Smooth muscle cell (in vitro differentiated cells): Measurements from ENCODE around the gene HOXB7. TPM values are rescaled to one million over a fixed set of nuclear protein-coding genes. Genes with fewer than 3 reads are reported as not detected.
A peak's percentile ranks its signal among the peaks of the same experiment; 100 is the strongest.

Experiments
- DNase-seq: peaks from one replicate; lab custom pipeline; 2025; ENCODE audit not compliant: unreplicated experiment; lab: John Stamatoyannopoulos, UW
- H2AFZ ChIP-seq: fragments of 200-600 bp; sonication (generic); 2 replicates; pipeline ENCODE4 v1.6.0; 2016; ENCODE audit warnings: antibody characterized with exemption, low read depth, mild to moderate bottlenecking
- H3F3A ChIP-seq: fragments of 200-600 bp; sonication (generic); 2 replicates; pipeline ENCODE4 v1.6.0; 2017; ENCODE audit warnings: antibody characterized with exemption, low read depth
- H3K27ac ChIP-seq: fragments of 200-600 bp; sonication (generic); 2 replicates; pipeline ENCODE4 v1.5.1; 2016; ENCODE audit warnings: low read depth, mild to moderate bottlenecking
- H3K27me3 ChIP-seq: fragments of 200-600 bp; sonication (generic); 2 replicates; pipeline ENCODE4 v1.6.1; 2016; ENCODE audit warnings: low read depth, mild to moderate bottlenecking
- H3K36me3 ChIP-seq: fragments of 200-600 bp; sonication (generic); 2 replicates; pipeline ENCODE4 v1.5.1; 2016; ENCODE audit warnings: low read depth
- H3K4me1 ChIP-seq: fragments of 200-600 bp; sonication (generic); 2 replicates; pipeline ENCODE4 v1.5.1; 2016; ENCODE audit warnings: low read depth
- H3K4me2 ChIP-seq: fragments of 200-600 bp; sonication (generic); 2 replicates; pipeline ENCODE4 v1.6.0; 2016; ENCODE audit warnings: mild to moderate bottlenecking
- H3K4me3 ChIP-seq: fragments of 200-600 bp; sonication (generic); 2 replicates; pipeline ENCODE4 v1.5.1; 2016; ENCODE audit warnings: mild to moderate bottlenecking
- H3K79me2 ChIP-seq: fragments of 200-600 bp; sonication (generic); 2 replicates; pipeline ENCODE4 v1.6.0; 2016; ENCODE audit warnings: low read depth, mild to moderate bottlenecking
- H3K9ac ChIP-seq: fragments of 200-600 bp; sonication (generic); 2 replicates; pipeline ENCODE4 v1.6.0; 2016; ENCODE audit warnings: low read depth
- H3K9me3 ChIP-seq: fragments of 200-600 bp; sonication (generic); replicated peaks from 2 replicates; pipeline ENCODE4 v1.5.1; 2016; ENCODE audit warnings: low read depth
- H4K20me1 ChIP-seq: fragments of 200-600 bp; sonication (generic); 2 replicates; pipeline ENCODE4 v1.6.0; 2016; ENCODE audit warnings: low read depth
- WGBS: methylation state at CpG from one replicate; pipeline ENCODE4 v1.1.7; 2016; ENCODE audit warnings: low lambda C conversion rate; 5-methylcytosine and 5-hydroxymethylcytosine counted together
- polyA plus RNA-seq: library from polyadenylated mRNA; unstranded; fragments of >200 nt; fragmentation: Nextera tagmentation; extraction: Ambion mirVana; gene quantifications from 2 replicates; pipeline ENCODE4 v1.2.1, GENCODE V29; 2016
- total RNA-seq: library from RNA; depleted of rRNA; stranded (reverse); fragments of >200 nt; gene quantifications from 2 replicates; pipeline ENCODE4 v1.2.3, GENCODE V29; 2014
- TF ChIP-seq, protein P1 (sequence below): fragments of 200-600 bp; sonication (generic); IDR thresholded peaks from 2 replicates; pipeline ENCODE4 v1.5.1; 2017; ENCODE audit warnings: borderline replicate concordance, mild to moderate bottlenecking, antibody characterized with exemption; ENCODE audit not compliant: insufficient read depth, poor library complexity, severe bottlenecking

Gene HOXB7
- total and polyA plus RNA-seq, 2 experiments from 2014 or later, result 16.1 to 29.7 TPM

GRCh38 chr17:48564188-48565021, 46.4 kb downstream of the HOXB7 start:
- Histone ChIP-seq H3K27me3 (peaks cover 92% of the 10 kb centered on the region), H3F3A (no peaks in the 10 kb centered on the region), H4K20me1 (peaks cover 100% of the 10 kb centered on the region), H2AFZ (no peak overlapping the region), H3K9me3 (no peaks in the 10 kb centered on the region), H3K36me3 (no peaks in the 10 kb centered on the region), H3K4me2 (peak overlapping the region; percentile 89), H3K4me1 (peaks cover 6% of the 10 kb centered on the region), H3K4me3 (peak overlapping the region; percentile 47), H3K9ac (peak overlapping the region; percentile 26), H3K27ac (no peak overlapping the region), H3K79me2 (peaks cover 39% of the 10 kb centered on the region)
- WGBS, result 12% methylated on average over 51 of the region's 73 CpGs
- TF ChIP-seq, protein P1, sequence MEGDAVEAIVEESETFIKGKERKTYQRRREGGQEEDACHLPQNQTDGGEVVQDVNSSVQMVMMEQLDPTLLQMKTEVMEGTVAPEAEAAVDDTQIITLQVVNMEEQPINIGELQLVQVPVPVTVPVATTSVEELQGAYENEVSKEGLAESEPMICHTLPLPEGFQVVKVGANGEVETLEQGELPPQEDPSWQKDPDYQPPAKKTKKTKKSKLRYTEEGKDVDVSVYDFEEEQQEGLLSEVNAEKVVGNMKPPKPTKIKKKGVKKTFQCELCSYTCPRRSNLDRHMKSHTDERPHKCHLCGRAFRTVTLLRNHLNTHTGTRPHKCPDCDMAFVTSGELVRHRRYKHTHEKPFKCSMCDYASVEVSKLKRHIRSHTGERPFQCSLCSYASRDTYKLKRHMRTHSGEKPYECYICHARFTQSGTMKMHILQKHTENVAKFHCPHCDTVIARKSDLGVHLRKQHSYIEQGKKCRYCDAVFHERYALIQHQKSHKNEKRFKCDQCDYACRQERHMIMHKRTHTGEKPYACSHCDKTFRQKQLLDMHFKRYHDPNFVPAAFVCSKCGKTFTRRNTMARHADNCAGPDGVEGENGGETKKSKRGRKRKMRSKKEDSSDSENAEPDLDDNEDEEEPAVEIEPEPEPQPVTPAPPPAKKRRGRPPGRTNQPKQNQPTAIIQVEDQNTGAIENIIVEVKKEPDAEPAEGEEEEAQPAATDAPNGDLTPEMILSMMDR, result no peak
- no peak for DNase-seq

GRCh38 chr17:48563867-48564187, 47.0 kb downstream of the HOXB7 start:
- Histone ChIP-seq H3K9ac (no peak overlapping the region), H3K4me3 (peak overlapping the region; percentile 47), H3K4me1 (peaks cover 6% of the 10 kb centered on the region), H3K9me3 (no peaks in the 10 kb centered on the region), H3K27me3 (peaks cover 92% of the 10 kb centered on the region), H3K79me2 (peaks cover 33% of the 10 kb centered on the region), H3K27ac (no peak overlapping the region), H3K4me2 (peak overlapping the region; percentile 89), H3F3A (no peaks in the 10 kb centered on the region), H2AFZ (no peak overlapping the region), H3K36me3 (no peaks in the 10 kb centered on the region), H4K20me1 (peaks cover 100% of the 10 kb centered on the region)
- TF ChIP-seq, protein P1, result no peak
- no peak for DNase-seq
- WGBS, result 43% methylated on average over 3 of the region's 10 CpGs

DNA sequence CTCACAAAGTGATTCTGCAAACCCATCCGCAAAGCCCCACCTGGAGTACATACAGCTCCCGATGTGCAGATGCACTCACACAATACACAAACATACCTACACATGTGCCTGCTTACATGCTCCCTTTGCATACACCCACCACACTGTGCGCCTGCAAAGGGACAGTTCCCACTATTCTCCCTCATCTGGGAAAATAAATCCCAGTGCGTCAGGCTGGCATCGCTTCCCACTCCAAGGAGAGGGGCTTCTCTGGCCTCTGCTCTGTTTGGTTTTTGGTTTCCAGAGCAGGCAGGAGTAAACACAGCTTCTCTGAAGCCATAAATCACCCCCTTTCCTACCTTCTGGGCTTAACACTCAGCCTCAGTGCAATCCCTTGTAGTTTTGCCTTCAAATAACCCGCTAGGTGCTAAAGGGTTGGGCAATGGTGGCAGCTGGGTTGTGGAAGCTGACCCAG, 47.4 kb downstream of the HOXB7 start:
- H3K9me3 ChIP-seq, result no peaks in the 10 kb centered on the region
- peaks cover 92% of the 10 kb centered on the region for H3K27me3 ChIP-seq
- peaks cover 6% of the 10 kb centered on the region for H3K4me1 ChIP-seq
- no peak overlapping the region for H3K27ac ChIP-seq
- no peaks in the 10 kb centered on the region for H3K36me3 ChIP-seq
- no peak for DNase-seq
- TF ChIP-seq, protein P1, result no peak
- peaks cover 100% of the 10 kb centered on the region for H4K20me1 ChIP-seq
- no peak overlapping the region for H2AFZ ChIP-seq
- H3K9ac ChIP-seq, result no peak overlapping the region
- H3F3A ChIP-seq, result no peaks in the 10 kb centered on the region
- peaks cover 29% of the 10 kb centered on the region for H3K79me2 ChIP-seq
- WGBS, result 78% methylated on average over 6 of the region's 6 CpGs
- H3K4me3 ChIP-seq, result peak overlapping the region; percentile 47
- peak overlapping the region; percentile 89 for H3K4me2 ChIP-seq
